Endothelial cell of umbilical vein (primary cell): Measurements from ENCODE around the gene STAT1. TPM values are rescaled to one million over a fixed set of nuclear protein-coding genes. Genes with fewer than 3 reads are reported as not detected.

Experiments used
- BruUV-seq: library from RNA; stranded (reverse); fragments of 400-500 nt; replicated peaks from 2 replicates; lab custom pipeline; 2021; lab: Mats Ljungman, UMichigan
- CTCF ChIA-PET: fragments of 300-600, 350-600 bp; sonication (Branson Sonifier 250); formaldehyde crosslinking; loops from one replicate; lab custom pipeline; 2021; ENCODE audit warnings: antibody characterized with exemption, inconsistent platforms; lab: Charles Lee
- POLR2A ChIA-PET: fragments of 300-600, 350-600 bp; sonication (Branson Sonifier 250); formaldehyde crosslinking; loops from one replicate; lab custom pipeline; 2021; ENCODE audit warnings: antibody characterized with exemption, inconsistent platforms; lab: Charles Lee
- DNase-seq: peaks from one replicate; pipeline ENCODE4 v3.0.0-alpha.2; 2011; ENCODE audit warnings: low read depth, low spot score
- FAIRE-seq: peaks from 2 replicates; lab custom pipeline; 2011; peaks lifted over from hg19 to GRCh38; lab: Jason Lieb, UNC
- H2AFZ ChIP-seq: 2 replicates; pipeline ENCODE4 v1.6.0; 2012; ENCODE audit warnings: low read depth, low read length, control low read depth, inconsistent platforms
- H3K27ac ChIP-seq: 2 replicates; pipeline ENCODE4 v1.5.1; 2011; ENCODE audit warnings: low read depth, mild to moderate bottlenecking, control low read depth, low read length, moderate library complexity; ENCODE audit not compliant: insufficient read depth
- H3K27me3 ChIP-seq, 2 experiments: 2 replicates each; pipeline versions ENCODE4 v1.6.0 to v1.6.1; 2011; ENCODE audit warnings: low read length in 2 of 2, mixed read lengths in 1 of 2; ENCODE audit not compliant: control insufficient read depth in 2 of 2, insufficient read depth in 2 of 2
- H3K36me3 ChIP-seq, 2 experiments: 2 replicates in 1 of 2; 3 replicates in 1 of 2; pipeline ENCODE4 v1.5.1; 2011; ENCODE audit warnings: low read length in 2 of 2, mild to moderate bottlenecking in 1 of 2, moderate library complexity in 1 of 2; ENCODE audit not compliant: control insufficient read depth in 2 of 2, insufficient read depth in 2 of 2; ENCODE audit errors: extremely low read depth in 1 of 2
- H3K4me1 ChIP-seq: 3 replicates; pipeline ENCODE4 v1.5.1; 2011; ENCODE audit warnings: mild to moderate bottlenecking, low read length; ENCODE audit not compliant: control insufficient read depth, insufficient read depth; ENCODE audit errors: extremely low read depth
- H3K4me2 ChIP-seq: 2 replicates; pipeline ENCODE4 v1.6.1; 2011; ENCODE audit warnings: low read length, control low read depth, mixed read lengths; ENCODE audit not compliant: insufficient read depth
- H3K4me3 ChIP-seq, 3 experiments: fragments of 200-600 bp in 1 of 3; sonication (generic), shearing (Covaris generic) in 1 of 3; replicated peaks in 1 of 3; 2 replicates each; pipeline ENCODE4 v1.5.1; 2011 to 2016; ENCODE audit warnings: control low read depth in 3 of 3, low read length in 3 of 3, mild to moderate bottlenecking in 2 of 3, inconsistent platforms in 1 of 3, low read depth in 1 of 3, moderate library complexity in 1 of 3; ENCODE audit not compliant: insufficient read depth in 1 of 3
- H3K79me2 ChIP-seq: 2 replicates; pipeline ENCODE4 v1.6.0; 2012; ENCODE audit warnings: low read length, inconsistent platforms; ENCODE audit not compliant: control insufficient read depth, insufficient read depth
- H3K9ac ChIP-seq: replicated peaks from 2 replicates; pipeline ENCODE3; 2011; ENCODE audit warnings: low read length, control low read depth; ENCODE audit not compliant: insufficient read depth; ENCODE audit errors: extremely low read depth
- H3K9me1 ChIP-seq: replicated peaks from 3 replicates; pipeline ENCODE4 v1.6.0; 2011; ENCODE audit warnings: mild to moderate bottlenecking, low read length; ENCODE audit not compliant: control insufficient read depth, insufficient read depth; ENCODE audit errors: extremely low read depth
- H3K9me3 ChIP-seq: replicated peaks from 2 replicates; pipeline ENCODE4 v1.5.1; 2012; ENCODE audit warnings: low read length, inconsistent platforms; ENCODE audit not compliant: control insufficient read depth, insufficient read depth
- H4K20me1 ChIP-seq: replicated peaks from 2 replicates; pipeline ENCODE3; 2011; ENCODE audit warnings: mild to moderate bottlenecking, low read length; ENCODE audit not compliant: control insufficient read depth, insufficient read depth; ENCODE audit errors: extremely low read depth
- EZH2 ChIP-seq: IDR thresholded peaks from 2 replicates; pipeline ENCODE4 v1.6.1; 2012; ENCODE audit warnings: borderline replicate concordance, low read depth, mild to moderate bottlenecking, moderate library complexity, low read length, inconsistent platforms; ENCODE audit not compliant: severe bottlenecking
- FOS ChIP-seq: IDR thresholded peaks from 2 replicates; pipeline ENCODE4 v1.6.1; 2011; ENCODE audit warnings: mild to moderate bottlenecking, low read length, moderate library complexity, borderline replicate concordance; ENCODE audit not compliant: insufficient read depth
- GATA2 ChIP-seq: IDR thresholded peaks from 2 replicates; pipeline ENCODE4 v1.7.0; 2011; ENCODE audit warnings: low read depth, mild to moderate bottlenecking, moderate library complexity, mixed read lengths, low read length; ENCODE audit not compliant: insufficient read length, insufficient read depth
- JUN ChIP-seq: IDR thresholded peaks from 2 replicates; pipeline ENCODE4 v1.6.1; 2011; ENCODE audit warnings: borderline replicate concordance, low read depth; ENCODE audit not compliant: insufficient read length, insufficient read depth
- MYC ChIP-seq: IDR thresholded peaks from one replicate; pipeline ENCODE4 v1.6.1; 2011; ENCODE audit warnings: mild to moderate bottlenecking, low read depth, low read length
- POLR2A ChIP-seq: IDR thresholded peaks from 2 replicates; pipeline ENCODE4 v1.6.1; 2012; ENCODE audit warnings: low read depth, mild to moderate bottlenecking, control low read depth, low read length
- POLR2AphosphoS5 ChIP-seq: IDR thresholded peaks from 2 replicates; pipeline ENCODE4 v1.6.1; 2012; ENCODE audit warnings: low read depth, mild to moderate bottlenecking, control low read depth, low read length, moderate library complexity; ENCODE audit not compliant: insufficient read depth
- dilution Hi-C: fragments of 300-500 bp; cut with MboI; formaldehyde crosslinking; loops from one replicate; pipeline ENCODE4 v1.15.0; 2019; ENCODE audit warnings: low sequenced_read_pairs; ENCODE audit not compliant: extremely low pct_ligation_motif_present
- intact Hi-C: fragments of 100-400 bp; cut with micrococcal nuclease; formaldehyde crosslinking; loops from one replicate; pipeline ENCODE4 v1.10.0; 2022
- polyA plus RNA-seq, 4 experiments: library from polyadenylated mRNA; depleted of rRNA in 3 of 4; stranded (reverse) in 3 of 4; unstranded in 1 of 4; fragments of >200 nt; gene quantifications; 2 replicates each; pipeline versions ENCODE4 v1.2.1 to v1.2.3, GENCODE V29; 2011 to 2012; ENCODE audit warnings: missing spikeins in 1 of 4
- total RNA-seq: library from RNA; stranded (reverse); gene quantifications from 2 replicates; pipeline ENCODE4 v1.2.3, GENCODE V29; 2021
- TF ChIP-seq, protein P1 (sequence below): IDR thresholded peaks from 2 replicates; pipeline ENCODE4 v1.6.1; 2011; ENCODE audit not compliant: insufficient read depth, insufficient read length
- TF ChIP-seq, protein P2 (sequence below), 2 donors: IDR thresholded peaks; 1 replicate in 1 of 2; 2 replicates in 1 of 2; pipeline ENCODE4 v1.5.1; 2011; ENCODE audit warnings: low read length in 2 of 2, mild to moderate bottlenecking in 2 of 2, moderate library complexity in 2 of 2, control low read depth in 1 of 2, inconsistent platforms in 1 of 2, low read depth in 1 of 2; ENCODE audit not compliant: insufficient read depth in 1 of 2; ENCODE audit errors: extremely low read depth in 1 of 2

The STAT1 gene
- total and polyA plus RNA-seq, 2 donors (not counting 3 experiments of a cell fraction or from before 2014, with no cell fraction given), result 64.2 to 67.6 TPM

DNA sequence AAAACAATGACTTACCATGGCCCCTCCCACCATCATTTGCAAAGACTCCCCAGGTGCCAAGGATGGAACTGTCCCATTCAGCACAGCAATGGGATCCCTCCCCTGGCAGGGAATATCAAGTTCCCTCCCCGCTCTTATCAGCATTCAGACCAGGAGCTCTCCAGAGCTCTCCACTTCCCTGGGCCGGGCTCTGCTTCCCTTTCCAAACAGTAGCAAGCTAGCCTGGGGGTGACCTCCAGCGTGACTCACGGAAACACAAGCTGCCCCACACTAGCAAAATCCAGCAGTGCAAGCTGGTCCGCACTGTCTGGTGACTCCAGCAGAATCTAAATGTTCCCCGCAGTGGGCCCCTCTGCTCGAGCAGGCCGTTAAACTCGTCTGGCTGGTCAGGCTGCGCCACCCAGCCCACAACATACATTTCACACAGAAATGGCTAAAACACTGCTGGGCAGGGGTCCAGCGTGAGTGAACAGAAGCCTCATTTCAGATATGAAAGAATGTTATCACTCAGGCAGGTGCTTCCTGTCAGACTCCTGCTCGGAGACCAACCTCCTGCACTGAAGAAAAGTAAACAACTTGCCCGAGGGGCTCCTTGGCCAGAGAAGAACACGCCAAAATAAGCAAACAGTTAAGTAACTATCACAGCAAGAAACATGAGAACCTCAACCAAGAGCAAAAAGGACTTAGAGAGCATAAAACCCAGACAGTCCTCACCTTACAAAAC lies 33.9 kb downstream of the STAT1 start:
- intact Hi-C loops, result loop anchor here (1.0 to 5.0 kb wide), 8 partner anchors 9 to 298 kb away; partner anchors contain the start of gene STAT1
- peaks cover 14 to 38% of the 10 kb centered on the region in 2 experiments for H3K36me3 ChIP-seq
- no peaks in the 10 kb centered on the region for H3K27me3 ChIP-seq
- peak; percentile 99 for DNase-seq
- H3K4me3 ChIP-seq, result peak overlapping the region in 1 of 3 experiments; percentile 5
- POLR2A ChIA-PET, result interaction anchor here (0.6 to 1.5 kb wide), 3 partner anchors 20 to 98 kb away, joined by 3 to 14 read pairs (median 5); no protein-coding TSS in a partner anchor
- no peaks in the 10 kb centered on the region for H3K9me1 ChIP-seq
- no TSS peak for BruUV-seq
- H3K4me2 ChIP-seq, result peak overlapping the region; percentile 59
- CTCF ChIA-PET, result interaction anchor here (0.7 to 2.5 kb wide), 10 partner anchors 9 to 130 kb away, joined by 3 to 25 read pairs (median 4); no protein-coding TSS in a partner anchor
- H3K9ac ChIP-seq, result peak overlapping the region; percentile 66
- TF ChIP-seq EZH2 (no peak), GATA2 (peak; percentile 95), MYC (no peak), POLR2A (peak; percentile 13), POLR2AphosphoS5 (peak; percentile 72), JUN (peak; percentile 50), FOS (peak; percentile 84)
- TF ChIP-seq, protein P1, sequence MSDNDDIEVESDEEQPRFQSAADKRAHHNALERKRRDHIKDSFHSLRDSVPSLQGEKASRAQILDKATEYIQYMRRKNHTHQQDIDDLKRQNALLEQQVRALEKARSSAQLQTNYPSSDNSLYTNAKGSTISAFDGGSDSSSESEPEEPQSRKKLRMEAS, result no peak
- TF ChIP-seq, protein P2, sequence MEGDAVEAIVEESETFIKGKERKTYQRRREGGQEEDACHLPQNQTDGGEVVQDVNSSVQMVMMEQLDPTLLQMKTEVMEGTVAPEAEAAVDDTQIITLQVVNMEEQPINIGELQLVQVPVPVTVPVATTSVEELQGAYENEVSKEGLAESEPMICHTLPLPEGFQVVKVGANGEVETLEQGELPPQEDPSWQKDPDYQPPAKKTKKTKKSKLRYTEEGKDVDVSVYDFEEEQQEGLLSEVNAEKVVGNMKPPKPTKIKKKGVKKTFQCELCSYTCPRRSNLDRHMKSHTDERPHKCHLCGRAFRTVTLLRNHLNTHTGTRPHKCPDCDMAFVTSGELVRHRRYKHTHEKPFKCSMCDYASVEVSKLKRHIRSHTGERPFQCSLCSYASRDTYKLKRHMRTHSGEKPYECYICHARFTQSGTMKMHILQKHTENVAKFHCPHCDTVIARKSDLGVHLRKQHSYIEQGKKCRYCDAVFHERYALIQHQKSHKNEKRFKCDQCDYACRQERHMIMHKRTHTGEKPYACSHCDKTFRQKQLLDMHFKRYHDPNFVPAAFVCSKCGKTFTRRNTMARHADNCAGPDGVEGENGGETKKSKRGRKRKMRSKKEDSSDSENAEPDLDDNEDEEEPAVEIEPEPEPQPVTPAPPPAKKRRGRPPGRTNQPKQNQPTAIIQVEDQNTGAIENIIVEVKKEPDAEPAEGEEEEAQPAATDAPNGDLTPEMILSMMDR (IDR thresholded peaks at IDR 0.05; ENCODE audit: extremely low read depth in 1 of 2, insufficient read depth in 1 of 2, low read depth in 1 of 2, low read length in 2 of 2), result no peak
- H3K79me2 ChIP-seq, result no peaks in the 10 kb centered on the region
- H3K4me1 ChIP-seq, result peaks cover 57% of the 10 kb centered on the region
- H2AFZ ChIP-seq, result no peak overlapping the region
- peak overlapping the region; percentile 87 for H3K27ac ChIP-seq
- peak; percentile 91 for FAIRE-seq
- dilution Hi-C loops, result no loop called here
- no peaks in the 10 kb centered on the region for H3K9me3 ChIP-seq
- no peaks in the 10 kb centered on the region for H4K20me1 ChIP-seq
